Mucosa of rectum (tissue), 2 donors: ENCODE measurements around the gene LTA.

Experiments
- H3K27ac ChIP-seq, 2 donors: one replicate each; pipeline ENCODE4 v1.7.0; 2013; ENCODE audit warnings: inconsistent platforms in 2 of 2, low read depth in 2 of 2, low read length in 2 of 2
- H3K27me3 ChIP-seq, 2 donors: one replicate each; pipeline ENCODE4 v1.7.0; 2013; ENCODE audit warnings: low read length in 2 of 2; ENCODE audit not compliant: control insufficient read depth in 2 of 2, insufficient read depth in 2 of 2
- H3K36me3 ChIP-seq, 2 donors: one replicate each; pipeline ENCODE4 v1.7.0; 2013; ENCODE audit warnings: low read length in 2 of 2; ENCODE audit not compliant: control insufficient read depth in 2 of 2, insufficient read depth in 2 of 2
- H3K4me1 ChIP-seq, 2 donors: one replicate each; pipeline ENCODE4 v1.7.0; 2013; ENCODE audit warnings: low read length in 2 of 2, mild to moderate bottlenecking in 1 of 2; ENCODE audit not compliant: control insufficient read depth in 2 of 2, insufficient read depth in 2 of 2
- H3K4me3 ChIP-seq, 2 donors: one replicate each; pipeline ENCODE4 v1.7.0; 2013; ENCODE audit warnings: low read length in 2 of 2
- H3K9ac ChIP-seq, 2 donors: one replicate each; pipeline ENCODE4 v1.7.0; 2013; ENCODE audit warnings: low read length in 2 of 2, low read depth in 1 of 2, mild to moderate bottlenecking in 1 of 2
- H3K9me3 ChIP-seq, 2 donors: one replicate each; pipeline ENCODE4 v1.7.0; 2013; ENCODE audit warnings: low read length in 2 of 2; ENCODE audit not compliant: control insufficient read depth in 2 of 2
- donor health status: healthy.
- donor health status: Normal muscosa, but diverticular disease.

Gene LTA

GRCh38 chr6:31557443-31558317 lies 14.4 kb upstream of the LTA start:
- no peaks in the 10 kb centered on the region for H3K27me3 ChIP-seq
- no peak overlapping the region for H3K9ac ChIP-seq
- peaks cover 7 to 13% of the 10 kb centered on the region in 2 donors for H3K4me1 ChIP-seq
- H3K27ac ChIP-seq = peak overlapping the region; percentile 43 to 58
- no peak overlapping the region for H3K4me3 ChIP-seq
- H3K36me3 ChIP-seq = peaks cover 12 to 20% of the 10 kb centered on the region in 2 donors
- H3K9me3 ChIP-seq = no peaks in the 10 kb centered on the region

DNA sequence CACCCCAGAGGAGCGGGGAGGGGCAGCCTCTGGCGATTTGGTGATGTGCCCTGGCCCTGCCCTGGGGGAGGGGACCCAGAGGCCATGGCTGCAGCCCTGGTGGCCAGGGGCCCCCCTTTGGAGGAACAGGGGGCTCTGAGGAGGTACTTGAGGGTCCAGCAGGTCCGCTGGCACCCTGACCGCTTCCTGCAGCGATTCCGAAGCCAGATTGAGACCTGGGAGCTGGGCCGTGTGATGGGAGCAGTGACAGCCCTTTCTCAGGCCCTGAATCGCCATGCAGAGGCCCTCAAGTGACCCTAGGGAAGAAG lies 13.8 kb upstream of the LTA start:
- Histone ChIP-seq H3K4me1 (peaks cover 7 to 13% of the 10 kb centered on the region in 2 donors), H3K27me3 (no peaks in the 10 kb centered on the region), H3K9me3 (no peaks in the 10 kb centered on the region), H3K9ac (no peak overlapping the region), H3K36me3 (peaks cover 12 to 19% of the 10 kb centered on the region in 2 donors), H3K27ac (peak overlapping the region; percentile 43 to 58), H3K4me3 (no peak overlapping the region)

DNA sequence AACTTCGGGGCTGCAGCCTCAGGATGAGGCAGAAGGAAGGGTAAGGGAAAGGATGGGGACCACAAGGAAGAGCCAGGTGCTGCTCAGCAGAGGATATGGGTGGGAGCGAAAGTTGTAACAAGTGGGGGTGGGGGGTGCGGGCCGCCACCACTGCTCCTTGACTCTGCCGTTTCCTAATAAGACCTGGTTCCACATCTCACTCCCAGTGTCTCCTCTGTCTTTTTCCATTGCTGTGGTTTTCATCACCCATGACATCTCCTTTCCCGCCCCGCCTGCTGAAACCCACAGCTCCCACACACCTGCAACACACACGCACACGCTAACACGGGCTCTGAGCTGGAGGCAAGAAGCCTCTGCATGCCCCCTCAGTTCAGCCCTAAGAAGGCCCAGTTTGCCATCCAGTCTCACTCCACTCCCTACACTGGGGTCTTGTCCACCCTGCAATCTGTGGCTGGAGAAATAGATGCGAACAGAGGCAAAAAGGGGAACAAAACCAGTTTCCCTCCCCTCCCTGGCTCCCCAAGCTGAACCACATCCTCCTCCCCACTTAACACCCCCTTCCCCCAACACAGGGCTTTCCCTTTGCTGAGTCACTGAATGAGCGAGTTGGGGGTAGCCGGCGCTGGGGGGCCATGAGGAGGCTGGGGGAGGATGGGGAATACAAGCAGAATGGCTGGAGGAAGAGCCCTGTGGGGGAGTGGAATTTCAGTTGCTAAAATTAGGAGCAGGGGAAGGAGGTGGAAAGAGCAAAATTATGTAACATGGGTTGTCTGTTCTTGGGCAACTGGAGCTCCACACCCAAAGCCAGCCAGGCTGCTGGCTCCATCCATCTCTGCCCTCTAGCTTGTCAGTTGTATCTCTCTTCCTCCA lies 13.2 kb upstream of the LTA start:
- H3K27ac ChIP-seq = peak overlapping the region; percentile 43 to 58
- no peaks in the 10 kb centered on the region for H3K27me3 ChIP-seq
- no peaks in the 10 kb centered on the region for H3K9me3 ChIP-seq
- H3K9ac ChIP-seq = no peak overlapping the region
- peak overlapping the region in 1 of 2 donors; percentile 48 for H3K4me3 ChIP-seq
- peaks cover 12 to 18% of the 10 kb centered on the region in 2 donors for H3K36me3 ChIP-seq
- peaks cover 7 to 13% of the 10 kb centered on the region in 2 donors for H3K4me1 ChIP-seq

GRCh38 chr6:31559606-31559957 lies 12.5 kb upstream of the LTA start:
- Histone ChIP-seq H3K4me3 (peak overlapping the region in 1 of 2 donors; percentile 33), H3K27me3 (no peaks in the 10 kb centered on the region), H3K9ac (no peak overlapping the region), H3K9me3 (no peaks in the 10 kb centered on the region), H3K4me1 (peaks cover 7 to 13% of the 10 kb centered on the region in 2 donors), H3K27ac (peak overlapping the region; percentile 7 to 52), H3K36me3 (peaks cover 12 to 18% of the 10 kb centered on the region in 2 donors)

DNA sequence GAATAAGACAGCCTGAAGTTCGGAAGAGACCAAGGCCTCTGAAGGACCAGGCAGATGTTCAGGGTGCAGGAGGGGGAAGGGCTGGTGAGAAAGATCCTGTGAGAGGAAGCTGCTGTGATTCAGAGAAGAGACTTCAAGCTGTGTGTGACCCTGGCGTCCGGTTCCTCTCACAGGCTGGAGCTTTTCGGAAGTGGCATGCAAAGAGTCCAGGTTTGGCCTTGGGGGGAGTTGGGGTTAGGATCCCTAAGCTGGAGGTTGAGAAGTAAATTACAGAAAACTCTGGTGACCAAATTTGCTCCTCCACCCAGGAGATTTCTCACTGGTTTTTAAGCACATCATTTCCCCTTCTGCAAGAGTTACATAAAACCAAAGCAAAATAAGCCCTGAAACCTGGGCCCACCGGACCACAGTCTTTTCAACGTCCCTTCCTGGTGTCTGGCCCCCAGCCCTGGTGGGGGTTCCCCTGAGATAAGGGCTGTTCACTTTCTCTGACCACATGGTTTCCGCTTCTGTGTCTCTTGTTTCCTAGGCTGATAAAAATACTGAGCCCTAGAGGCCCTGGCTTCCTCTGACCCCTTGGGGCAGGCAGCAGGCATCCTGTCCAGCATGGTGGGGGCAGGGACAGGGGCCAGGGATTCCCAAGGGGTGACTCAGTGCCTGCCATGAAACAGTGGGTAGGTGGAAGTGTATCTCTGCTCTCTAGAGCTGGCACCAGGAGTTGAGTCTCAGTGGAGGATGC lies 12.0 kb upstream of the LTA start:
- H3K4me1 ChIP-seq = peaks cover 7 to 13% of the 10 kb centered on the region in 2 donors
- no peak overlapping the region for H3K9ac ChIP-seq
- peaks cover 12 to 18% of the 10 kb centered on the region in 2 donors for H3K36me3 ChIP-seq
- H3K4me3 ChIP-seq = peak overlapping the region in 1 of 2 donors; percentile 33
- H3K27ac ChIP-seq = peak overlapping the region in 1 of 2 donors; percentile 52
- H3K27me3 ChIP-seq = no peaks in the 10 kb centered on the region
- no peaks in the 10 kb centered on the region for H3K9me3 ChIP-seq

- H3K36me3 ChIP-seq = peaks cover 12 to 18% of the 10 kb centered on the region in 2 donors
- H3K4me1 ChIP-seq = peaks cover 7 to 13% of the 10 kb centered on the region in 2 donors
These were observed 11.4 kb upstream of the LTA start for GRCh38 chr6:31560697-31561058.

GRCh38 chr6:31567531-31568370 lies 4.3 kb upstream of the LTA start:
- no peak overlapping the region for H3K4me3 ChIP-seq

More at GRCh38 chr6:31560697-31561058, 11.4 kb upstream of the LTA start:
- Histone ChIP-seq H3K27me3 (no peaks in the 10 kb centered on the region), H3K27ac (peak overlapping the region in 1 of 2 donors; percentile 52), H3K9me3 (no peaks in the 10 kb centered on the region), H3K4me3 (no peak overlapping the region), H3K9ac (no peak overlapping the region)

GRCh38 chr6:31568537-31568961 lies 3.5 kb upstream of the LTA start:
- H3K27ac ChIP-seq = peak overlapping the region in 1 of 2 donors; percentile 10
- H3K27me3 ChIP-seq = no peaks in the 10 kb centered on the region
- H3K4me1 ChIP-seq = peaks cover 4 to 9% of the 10 kb centered on the region in 2 donors
- H3K4me3 ChIP-seq = no peak overlapping the region
- no peaks in the 10 kb centered on the region for H3K36me3 ChIP-seq
- no peaks in the 10 kb centered on the region for H3K9me3 ChIP-seq
- no peak overlapping the region for H3K9ac ChIP-seq

More at GRCh38 chr6:31567531-31568370, 4.3 kb upstream of the LTA start:
- H3K4me1 ChIP-seq = peaks cover 4 to 9% of the 10 kb centered on the region in 2 donors
- no peaks in the 10 kb centered on the region for H3K36me3 ChIP-seq
- H3K9ac ChIP-seq = no peak overlapping the region
- H3K27ac ChIP-seq = peak overlapping the region in 1 of 2 donors; percentile 4
- no peaks in the 10 kb centered on the region for H3K9me3 ChIP-seq
- no peaks in the 10 kb centered on the region for H3K27me3 ChIP-seq

GRCh38 chr6:31569861-31570536 lies 2.1 kb upstream of the LTA start:
- Histone ChIP-seq H3K9ac (no peak overlapping the region), H3K27ac (no peak overlapping the region), H3K36me3 (no peaks in the 10 kb centered on the region), H3K9me3 (no peaks in the 10 kb centered on the region), H3K4me1 (peaks cover 5 to 14% of the 10 kb centered on the region in 2 donors), H3K4me3 (no peak overlapping the region), H3K27me3 (no peaks in the 10 kb centered on the region)
